NCI-H82 treated with DMSO at 0.1 percent for 48 hours (cell line): Measurements from ENCODE around the gene CDH4.

Source experiments
- DNase-seq: peaks from one replicate; lab custom pipeline; 2025; ENCODE audit not compliant: unreplicated experiment; lab: John Stamatoyannopoulos, UW

CDH4 gene

DNA sequence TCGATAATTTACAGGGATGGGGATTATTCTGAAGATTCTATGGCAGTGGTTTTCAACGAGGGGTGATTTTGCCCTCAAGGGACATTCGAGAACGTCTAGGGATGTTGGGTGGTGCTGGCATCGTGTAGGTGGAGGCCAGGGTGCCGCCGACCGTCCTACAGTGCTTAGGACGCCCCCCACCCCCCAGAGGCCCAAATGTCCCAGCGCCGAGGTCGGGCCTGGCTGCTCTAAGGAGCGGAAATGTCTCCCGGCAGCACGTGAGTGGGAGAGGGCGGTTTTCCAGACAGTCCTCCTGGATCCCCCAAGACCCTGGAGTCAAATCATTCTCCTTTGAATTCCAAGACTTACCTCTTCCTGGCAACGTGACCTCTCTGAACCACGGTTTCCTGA is 101.9 kb downstream of the CDH4 start:
- DNase-seq, result no peak

- no peak for DNase-seq
Observed at GRCh38 chr20:61354501-61354900, 102.4 kb downstream of the CDH4 start.

GRCh38 chr20:61354901-61355495 is 102.9 kb downstream of the CDH4 start:
- DNase-seq, result no peak

GRCh38 chr20:61355585-61355984 is 103.5 kb downstream of the CDH4 start:
- no peak for DNase-seq

DNA sequence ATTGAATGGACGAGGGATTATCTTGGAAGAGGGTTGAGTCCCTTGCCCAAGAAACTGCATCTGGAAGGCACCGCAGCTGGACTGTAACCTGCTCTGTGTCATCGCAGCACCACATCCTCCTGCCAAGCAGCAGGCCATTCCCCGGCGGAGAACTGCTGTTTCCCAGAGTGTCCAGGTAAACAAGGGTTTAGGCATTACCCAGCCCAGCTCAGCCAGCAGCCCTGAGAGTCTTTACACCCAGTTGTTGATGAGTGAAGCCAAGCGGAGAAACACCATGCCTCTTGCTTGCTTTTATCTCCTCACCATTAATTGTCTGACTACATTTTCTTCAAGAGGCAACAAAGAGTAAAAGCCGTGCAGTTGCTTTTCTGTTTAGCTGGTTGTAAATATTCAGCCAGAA is 104.1 kb downstream of the CDH4 start:
- DNase-seq, result no peak

- DNase-seq, result no peak
Observed at GRCh38 chr20:61357119-61357518, 105.1 kb downstream of the CDH4 start.

DNA sequence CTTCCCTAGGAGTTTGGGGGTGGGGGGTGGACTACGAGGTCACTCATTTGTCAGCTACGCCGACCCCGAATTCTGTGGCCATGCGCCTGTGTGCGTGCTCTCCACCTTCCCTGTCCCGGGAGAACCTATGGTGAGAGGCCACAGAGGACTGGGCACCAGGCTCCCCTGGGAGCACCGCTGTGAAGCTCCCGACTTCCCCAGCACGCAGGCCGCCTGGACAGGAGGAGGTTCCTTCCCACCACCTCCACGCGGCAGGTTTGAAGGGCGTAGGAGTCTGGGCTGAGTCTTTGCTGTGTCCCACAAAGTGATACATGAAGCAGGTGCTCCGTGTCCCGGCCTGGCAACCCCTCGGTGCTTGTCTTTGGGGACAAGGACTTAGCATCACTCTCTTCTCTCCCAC is 107.2 kb downstream of the CDH4 start:
- DNase-seq, result no peak

DNA sequence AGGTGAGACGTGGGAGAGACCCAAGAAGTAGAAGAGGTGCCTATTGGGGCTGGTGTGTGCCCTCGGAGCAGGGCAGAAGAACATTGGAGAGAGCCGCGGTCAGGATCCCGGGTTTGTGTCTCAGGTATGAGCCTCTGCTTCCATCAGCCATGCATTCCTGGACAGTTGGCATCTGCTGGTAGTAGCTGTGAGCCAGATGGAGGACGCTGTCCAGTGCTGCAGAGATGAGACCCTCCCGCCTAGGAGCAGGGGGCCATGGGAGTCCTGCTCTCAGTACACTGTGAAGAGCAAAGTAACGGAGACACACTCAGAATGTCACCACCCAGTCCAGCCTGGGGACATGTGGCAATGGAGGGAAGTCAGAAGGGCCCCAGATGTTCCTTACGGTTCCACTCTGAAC is 108.2 kb downstream of the CDH4 start:
- DNase-seq, result no peak

DNA sequence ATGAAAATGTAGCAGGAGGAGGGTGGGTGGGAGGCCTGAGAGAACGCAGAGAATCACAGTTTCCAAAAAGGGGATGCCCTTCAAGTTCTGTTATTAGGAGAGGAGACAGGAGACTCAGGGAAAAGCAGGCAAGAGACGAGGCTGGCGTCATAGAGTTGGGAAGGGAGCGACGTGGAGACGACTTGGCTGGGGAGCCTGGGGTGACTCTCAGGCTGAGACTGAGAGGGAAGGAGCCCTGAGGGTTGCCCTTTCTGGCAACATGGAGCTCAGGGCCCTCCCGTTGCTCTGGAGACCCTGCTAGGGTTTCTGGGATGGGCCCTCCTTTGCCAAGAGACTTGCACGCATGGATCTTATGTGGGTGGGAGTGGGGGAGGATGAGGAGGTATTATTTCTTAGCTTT is 108.9 kb downstream of the CDH4 start:
- no peak for DNase-seq

DNA sequence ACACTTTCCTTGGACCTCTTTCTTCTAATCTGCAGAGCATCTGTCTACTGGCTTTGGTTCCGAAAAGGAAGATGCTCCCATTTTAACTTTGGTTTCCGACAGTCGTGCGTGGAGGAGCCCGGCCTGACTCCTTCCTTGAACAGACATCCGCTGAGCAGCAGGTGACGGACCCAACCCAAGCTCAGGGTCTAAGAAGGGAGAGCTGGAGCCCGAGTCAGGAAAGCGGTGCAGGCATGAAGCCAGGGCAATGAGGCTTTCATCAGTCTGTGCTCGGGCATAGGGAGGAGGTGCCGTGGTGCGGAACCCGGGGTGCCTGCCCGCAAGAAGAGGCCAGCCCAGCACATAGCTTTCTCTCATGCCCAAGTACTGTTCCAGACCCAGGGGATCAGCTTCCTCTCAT is 109.4 kb downstream of the CDH4 start:
- no peak for DNase-seq

DNA sequence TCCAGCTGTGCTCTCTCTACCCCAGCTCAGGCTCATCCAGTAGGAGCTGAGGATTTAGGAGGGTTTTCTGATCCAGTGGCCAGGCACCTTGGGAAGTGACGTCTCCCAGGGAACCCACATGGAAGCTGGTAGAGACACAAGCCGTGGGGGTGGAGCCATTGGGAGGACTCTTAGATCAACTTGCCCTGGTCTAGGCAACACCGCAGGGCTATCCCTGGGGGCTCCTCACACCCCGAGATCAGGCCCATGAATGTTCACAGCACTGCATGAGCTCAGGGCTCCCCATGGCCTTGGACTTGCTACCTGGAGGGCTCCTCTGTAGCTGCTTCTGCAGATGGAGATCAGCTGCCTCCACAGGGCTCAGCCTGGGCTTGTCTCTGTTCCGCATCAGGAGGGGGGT is 112.1 kb downstream of the CDH4 start:
- DNase-seq, result no peak

DNA sequence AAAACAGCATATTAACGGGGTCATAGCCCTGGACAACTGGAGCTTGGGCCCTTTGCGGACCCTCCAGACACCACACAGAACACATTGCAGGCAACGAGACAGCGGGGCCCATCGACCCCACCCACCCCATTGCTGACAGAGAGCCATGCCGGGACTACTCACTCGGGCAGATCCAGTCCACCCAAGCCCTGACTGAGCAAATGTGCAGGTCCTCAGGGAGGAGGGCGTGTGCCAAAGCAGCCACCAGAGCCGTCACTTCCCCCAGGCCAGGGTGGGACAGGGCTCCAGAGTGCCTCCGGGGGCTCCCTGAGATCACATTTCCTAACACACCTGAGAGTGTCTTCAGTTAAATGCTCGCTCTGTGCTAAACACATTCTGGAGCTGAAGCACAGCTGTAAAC is 114.9 kb downstream of the CDH4 start:
- no peak for DNase-seq

GRCh38 chr20:61369731-61370520 is 117.9 kb downstream of the CDH4 start:
- no peak for DNase-seq

- no peak for DNase-seq
Observed at GRCh38 chr20:61370841-61371303, 118.8 kb downstream of the CDH4 start.

- no peak for DNase-seq
Observed at GRCh38 chr20:61371501-61372136, 119.6 kb downstream of the CDH4 start.

DNA sequence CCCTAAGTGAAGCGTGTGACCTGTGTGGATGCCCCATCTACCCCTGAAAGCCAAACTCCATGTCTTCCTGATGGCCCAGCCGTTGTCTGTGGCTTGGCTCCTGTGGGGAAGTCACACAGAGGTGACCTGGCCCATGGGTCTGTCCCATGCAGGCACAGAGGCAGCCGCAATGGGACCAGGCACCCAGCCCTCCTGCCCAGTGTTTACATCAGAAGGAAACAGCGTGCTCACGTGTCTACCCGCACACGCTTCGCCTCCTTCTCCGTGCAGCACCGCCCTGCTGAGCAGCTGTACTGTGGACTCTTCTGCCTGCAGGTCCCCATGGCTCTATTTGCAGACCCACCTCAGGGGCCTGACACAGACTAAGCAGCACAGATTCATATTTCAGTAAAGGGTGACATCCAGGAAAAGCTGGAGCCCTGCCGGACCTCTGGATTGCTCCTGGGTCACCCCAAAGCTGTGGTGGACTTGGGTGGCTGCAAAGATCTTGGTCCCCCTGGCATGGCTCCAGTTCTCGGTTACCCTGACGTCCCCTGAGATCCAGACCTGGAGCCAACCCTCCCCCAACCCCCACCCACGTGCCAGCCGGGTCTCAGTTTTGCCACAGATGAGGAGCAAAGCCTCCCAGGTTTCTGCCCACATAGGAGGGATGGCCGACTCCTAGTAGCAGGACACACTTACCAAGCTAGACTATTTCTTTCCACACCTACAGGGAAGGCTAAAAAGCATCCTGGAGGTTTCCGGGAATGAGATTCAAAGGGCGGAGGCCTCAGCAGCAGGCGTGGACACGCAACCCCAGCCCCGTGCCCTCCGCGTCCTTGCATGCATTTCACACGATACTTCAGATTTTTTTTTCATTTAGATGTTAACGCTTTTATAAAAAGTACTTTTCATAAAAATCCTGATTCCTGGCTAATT is 120.3 kb downstream of the CDH4 start:
- no peak for DNase-seq

DNA sequence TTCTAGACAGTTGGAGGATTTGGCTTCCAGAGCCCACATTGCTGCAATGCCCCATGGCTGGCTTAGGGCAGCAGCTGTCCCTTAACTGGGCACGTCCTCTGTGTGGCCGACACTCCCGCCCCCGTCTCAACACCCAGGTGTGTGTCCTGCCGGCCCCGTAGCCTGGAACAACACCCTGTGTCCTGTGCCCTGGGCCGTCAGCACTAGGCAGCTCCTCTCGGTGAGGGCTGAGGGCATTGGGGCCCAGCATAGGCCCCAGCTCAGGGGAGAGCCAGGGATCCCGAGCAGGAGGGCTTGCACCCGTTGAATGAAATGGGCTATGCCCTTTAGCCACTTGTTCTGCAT is 121.0 kb downstream of the CDH4 start:
- DNase-seq, result no peak

DNA sequence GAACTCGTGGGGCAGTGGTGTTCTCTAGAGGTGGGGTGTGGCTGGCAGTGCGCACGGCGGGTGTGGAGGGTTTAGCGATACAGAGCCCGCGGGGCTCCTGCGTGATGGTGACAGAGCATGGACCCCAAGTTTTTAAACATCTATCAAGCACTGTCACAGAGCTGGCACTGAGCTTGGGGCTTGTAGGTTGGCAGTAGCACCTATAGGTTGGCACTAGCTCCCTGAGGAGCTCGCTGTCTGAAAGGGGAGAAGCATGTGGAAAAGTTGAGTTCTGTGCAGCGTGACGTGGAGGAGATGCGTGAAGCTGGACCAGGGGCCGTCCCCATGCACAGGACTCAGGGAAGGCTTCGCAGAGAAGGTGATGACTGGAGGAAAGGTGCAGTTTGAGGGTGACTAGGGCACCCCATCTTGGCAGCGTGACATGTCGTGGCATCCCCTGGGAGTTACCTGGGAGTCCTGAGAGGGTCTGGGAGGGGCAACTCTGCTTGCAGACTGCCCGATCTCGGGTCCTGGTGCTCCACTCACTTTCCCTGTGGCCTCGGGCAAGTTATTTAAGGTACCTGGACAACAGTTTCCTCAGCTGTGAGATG is 122.0 kb downstream of the CDH4 start:
- DNase-seq, result no peak

DNA sequence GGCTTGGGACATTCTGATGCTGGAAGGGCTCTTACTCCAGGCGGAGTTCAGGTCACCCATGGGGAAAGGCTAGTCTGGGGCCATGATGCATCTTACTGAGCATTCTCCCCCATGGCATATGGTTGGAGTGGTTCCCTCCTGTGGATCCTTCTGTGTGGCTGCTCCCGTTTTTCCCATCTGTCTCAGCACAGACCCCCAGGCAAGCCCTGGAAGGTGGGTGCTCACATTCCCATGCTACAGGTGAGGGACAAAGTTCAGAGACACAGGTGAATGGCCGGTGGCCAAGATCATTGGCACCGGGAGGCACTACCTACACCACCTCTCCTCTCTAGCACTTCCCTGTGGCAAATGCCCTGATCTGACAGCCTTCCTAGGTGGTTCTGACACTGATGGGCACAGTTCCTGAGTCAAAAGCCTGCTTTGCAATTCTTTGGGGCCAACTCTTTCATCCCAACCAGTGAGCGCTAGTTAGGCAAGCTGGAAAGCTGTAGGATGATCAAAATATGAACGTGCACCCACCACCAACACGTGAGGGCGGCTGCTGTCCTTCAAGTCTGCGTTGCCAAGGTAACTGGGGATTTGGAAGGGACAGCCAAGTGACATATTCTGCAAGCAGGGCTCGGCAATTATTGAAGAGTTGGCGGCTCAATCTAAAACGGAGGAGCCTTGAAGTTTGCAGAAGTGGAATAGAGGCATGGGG is 124.6 kb downstream of the CDH4 start:
- no peak for DNase-seq

- DNase-seq, result no peak
Observed at GRCh38 chr20:61378694-61379355, 126.8 kb downstream of the CDH4 start.
